Mucosa of rectum (tissue), 2 donors: ENCODE measurements around the gene ATXN10.

ENCODE experiments used
- H3K27ac ChIP-seq, 2 donors: one replicate each; pipeline ENCODE4 v1.7.0; 2013; ENCODE audit warnings: inconsistent platforms in 2 of 2, low read depth in 2 of 2, low read length in 2 of 2
- H3K27me3 ChIP-seq, 2 donors: one replicate each; pipeline ENCODE4 v1.7.0; 2013; ENCODE audit warnings: low read length in 2 of 2; ENCODE audit not compliant: control insufficient read depth in 2 of 2, insufficient read depth in 2 of 2
- H3K36me3 ChIP-seq, 2 donors: one replicate each; pipeline ENCODE4 v1.7.0; 2013; ENCODE audit warnings: low read length in 2 of 2; ENCODE audit not compliant: control insufficient read depth in 2 of 2, insufficient read depth in 2 of 2
- H3K4me1 ChIP-seq, 2 donors: one replicate each; pipeline ENCODE4 v1.7.0; 2013; ENCODE audit warnings: low read length in 2 of 2, mild to moderate bottlenecking in 1 of 2; ENCODE audit not compliant: control insufficient read depth in 2 of 2, insufficient read depth in 2 of 2
- H3K4me3 ChIP-seq, 2 donors: one replicate each; pipeline ENCODE4 v1.7.0; 2013; ENCODE audit warnings: low read length in 2 of 2
- H3K9ac ChIP-seq, 2 donors: one replicate each; pipeline ENCODE4 v1.7.0; 2013; ENCODE audit warnings: low read length in 2 of 2, low read depth in 1 of 2, mild to moderate bottlenecking in 1 of 2
- H3K9me3 ChIP-seq, 2 donors: one replicate each; pipeline ENCODE4 v1.7.0; 2013; ENCODE audit warnings: low read length in 2 of 2; ENCODE audit not compliant: control insufficient read depth in 2 of 2
- donor health status: healthy.
- donor health status: Normal muscosa, but diverticular disease.

Gene ATXN10

GRCh38 chr22:45644714-45645113, 26.9 kb upstream of the ATXN10 start:
- Histone ChIP-seq H3K36me3 (no peaks in the 10 kb centered on the region), H3K4me1 (peaks cover 0 to 2% of the 10 kb centered on the region in 2 donors), H3K4me3 (no peak overlapping the region), H3K27me3 (peaks cover 7 to 9% of the 10 kb centered on the region in 2 donors), H3K9me3 (no peaks in the 10 kb centered on the region), H3K27ac (no peak overlapping the region), H3K9ac (no peak overlapping the region)

DNA sequence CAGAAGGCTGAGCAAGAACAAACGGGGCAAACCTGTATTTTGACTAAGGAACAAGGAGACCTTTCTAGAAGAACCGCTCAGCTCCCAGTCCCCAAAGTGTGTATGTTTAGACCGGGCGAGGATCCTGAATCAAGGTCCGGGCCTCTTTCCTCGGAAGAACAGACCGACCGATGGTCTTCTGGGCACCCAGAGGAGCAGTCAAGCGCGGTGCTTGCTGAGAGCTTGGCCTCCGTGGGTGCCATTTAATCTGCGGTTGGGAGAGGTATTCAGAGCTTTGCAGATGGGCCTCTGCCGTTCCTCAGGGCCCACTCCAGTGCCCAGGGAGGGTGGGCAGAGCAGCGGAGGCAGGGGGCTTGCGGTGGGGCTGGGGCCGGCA, 26.5 kb upstream of the ATXN10 start:
- Histone ChIP-seq H3K4me1 (peaks cover 0 to 2% of the 10 kb centered on the region in 2 donors), H3K9ac (no peak overlapping the region), H3K4me3 (no peak overlapping the region), H3K9me3 (no peaks in the 10 kb centered on the region), H3K27me3 (peaks cover 7 to 9% of the 10 kb centered on the region in 2 donors), H3K27ac (no peak overlapping the region), H3K36me3 (no peaks in the 10 kb centered on the region)

GRCh38 chr22:45645526-45646414, 25.9 kb upstream of the ATXN10 start:
- no peak overlapping the region for H3K9ac ChIP-seq

DNA sequence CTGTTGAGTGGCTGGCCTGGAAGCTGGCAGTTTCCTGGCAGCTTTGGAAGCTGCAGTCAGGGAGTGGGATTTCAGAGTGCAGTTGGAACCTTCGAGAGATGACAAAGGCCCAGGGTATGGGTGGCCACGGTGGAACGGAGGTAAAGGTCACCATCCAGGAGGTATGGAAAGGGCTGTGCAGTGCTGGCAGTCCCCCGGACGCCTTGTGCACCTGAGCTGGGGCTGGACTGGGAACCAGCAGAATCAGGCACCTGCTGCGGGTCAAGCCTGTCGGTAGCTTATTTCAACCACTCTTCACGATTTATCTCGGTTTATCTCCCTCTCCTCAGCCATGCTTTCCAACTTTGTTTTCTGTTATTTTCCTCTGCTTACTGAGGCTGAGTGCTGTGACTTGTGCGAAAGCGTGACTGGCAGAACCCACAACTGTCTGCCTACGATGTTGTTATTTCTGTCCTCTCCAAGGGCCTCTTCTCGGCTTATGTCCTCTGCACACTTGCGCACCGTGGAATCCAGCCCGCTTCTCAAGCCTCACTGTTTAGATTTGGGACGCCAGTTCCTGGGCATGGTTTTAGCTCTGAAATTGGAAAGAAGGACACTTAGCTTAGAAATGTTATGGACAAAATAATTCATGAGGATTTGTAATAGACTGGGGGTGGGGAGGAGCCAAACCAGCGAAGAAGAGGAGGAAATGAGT, 24.0 kb upstream of the ATXN10 start:
- no peaks in the 10 kb centered on the region for H3K36me3 ChIP-seq
- H3K27ac ChIP-seq, result no peak overlapping the region
- H3K4me3 ChIP-seq, result no peak overlapping the region
- H3K4me1 ChIP-seq, result peaks cover 0 to 2% of the 10 kb centered on the region in 2 donors
- H3K9me3 ChIP-seq, result no peaks in the 10 kb centered on the region
- H3K9ac ChIP-seq, result no peak overlapping the region
- peaks cover 6 to 7% of the 10 kb centered on the region in 2 donors for H3K27me3 ChIP-seq

More at GRCh38 chr22:45645526-45646414, 25.9 kb upstream of the ATXN10 start:
- Histone ChIP-seq H3K27ac (no peak overlapping the region), H3K4me3 (no peak overlapping the region), H3K9me3 (no peaks in the 10 kb centered on the region), H3K4me1 (peaks cover 0 to 2% of the 10 kb centered on the region in 2 donors), H3K27me3 (peaks cover 7 to 9% of the 10 kb centered on the region in 2 donors), H3K36me3 (no peaks in the 10 kb centered on the region)

DNA sequence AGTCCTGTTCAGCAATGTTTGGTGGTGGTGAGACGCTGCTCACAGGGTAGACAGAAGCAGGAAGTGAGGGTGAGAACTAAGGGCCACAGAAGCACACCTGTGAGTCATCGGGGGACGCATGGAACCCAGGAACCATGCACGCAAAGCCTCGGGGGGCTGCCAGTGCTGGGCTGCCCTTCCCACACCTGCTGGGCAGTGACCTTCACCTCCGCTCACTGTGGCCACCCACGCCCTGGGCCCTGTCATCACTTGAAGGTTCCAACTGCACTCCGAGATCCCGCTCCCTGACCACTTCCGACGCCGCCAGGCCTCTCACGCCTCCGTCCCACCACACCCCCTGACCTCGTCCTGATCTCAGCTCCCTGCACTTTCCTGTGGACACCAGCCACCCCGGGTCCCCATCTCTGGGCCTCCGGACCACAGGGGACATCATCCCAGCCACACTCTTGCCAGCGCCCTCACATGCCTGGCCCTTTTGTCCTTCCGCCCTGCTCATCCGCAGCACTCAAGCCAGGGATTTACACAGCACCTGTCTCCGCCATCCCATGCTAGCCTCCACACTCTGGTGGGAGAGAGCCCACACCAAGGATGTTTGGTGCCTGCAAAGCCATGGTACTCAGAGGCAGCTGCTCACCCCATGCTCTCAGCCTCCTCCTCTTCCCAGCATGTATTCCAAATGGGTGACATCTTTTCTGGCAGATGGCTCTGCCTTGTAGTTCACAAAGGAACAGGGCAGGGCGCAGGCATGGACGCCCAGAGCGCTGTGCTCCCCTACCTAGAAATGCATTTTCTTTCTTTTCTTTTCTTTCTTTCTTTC, 23.1 kb upstream of the ATXN10 start:
- Histone ChIP-seq H3K36me3 (no peaks in the 10 kb centered on the region), H3K9ac (no peak overlapping the region), H3K4me3 (no peak overlapping the region), H3K27ac (no peak overlapping the region), H3K4me1 (peaks cover 0 to 2% of the 10 kb centered on the region in 2 donors), H3K9me3 (no peaks in the 10 kb centered on the region), H3K27me3 (peaks cover 6 to 7% of the 10 kb centered on the region in 2 donors)

DNA sequence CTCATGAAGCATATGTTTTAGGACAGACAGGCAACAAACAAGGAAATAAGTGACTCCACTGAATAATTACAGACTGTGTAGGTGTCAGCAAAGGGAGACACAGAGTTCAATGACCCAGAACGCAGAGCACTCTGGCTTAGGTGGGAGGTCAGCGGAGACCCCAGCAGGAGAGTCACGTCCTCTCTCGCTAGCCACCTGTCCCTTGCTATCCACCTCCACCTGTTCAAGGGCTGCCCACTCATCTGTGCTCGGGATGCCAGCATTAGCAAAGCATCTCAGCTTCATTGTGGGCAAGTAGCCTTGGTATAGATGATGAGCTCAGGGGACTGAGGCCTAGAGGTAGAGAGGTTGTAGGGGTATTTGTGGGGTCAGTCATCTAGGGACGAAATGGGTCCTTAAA, 21.8 kb upstream of the ATXN10 start:
- peaks cover 0 to 2% of the 10 kb centered on the region in 2 donors for H3K4me1 ChIP-seq
- no peak overlapping the region for H3K4me3 ChIP-seq
- no peaks in the 10 kb centered on the region for H3K9me3 ChIP-seq
- H3K27me3 ChIP-seq, result peaks cover 6 to 7% of the 10 kb centered on the region in 2 donors
- H3K27ac ChIP-seq, result no peak overlapping the region
- no peaks in the 10 kb centered on the region for H3K36me3 ChIP-seq
- no peak overlapping the region for H3K9ac ChIP-seq

- no peak overlapping the region for H3K27ac ChIP-seq
- H3K9me3 ChIP-seq, result no peaks in the 10 kb centered on the region
- no peaks in the 10 kb centered on the region for H3K36me3 ChIP-seq
- H3K4me3 ChIP-seq, result no peak overlapping the region
- H3K9ac ChIP-seq, result no peak overlapping the region
- peaks cover 0 to 2% of the 10 kb centered on the region in 2 donors for H3K4me1 ChIP-seq
- H3K27me3 ChIP-seq, result peaks cover 0 to 4% of the 10 kb centered on the region in 2 donors
Observed at GRCh38 chr22:45650721-45651120, 20.9 kb upstream of the ATXN10 start.

DNA sequence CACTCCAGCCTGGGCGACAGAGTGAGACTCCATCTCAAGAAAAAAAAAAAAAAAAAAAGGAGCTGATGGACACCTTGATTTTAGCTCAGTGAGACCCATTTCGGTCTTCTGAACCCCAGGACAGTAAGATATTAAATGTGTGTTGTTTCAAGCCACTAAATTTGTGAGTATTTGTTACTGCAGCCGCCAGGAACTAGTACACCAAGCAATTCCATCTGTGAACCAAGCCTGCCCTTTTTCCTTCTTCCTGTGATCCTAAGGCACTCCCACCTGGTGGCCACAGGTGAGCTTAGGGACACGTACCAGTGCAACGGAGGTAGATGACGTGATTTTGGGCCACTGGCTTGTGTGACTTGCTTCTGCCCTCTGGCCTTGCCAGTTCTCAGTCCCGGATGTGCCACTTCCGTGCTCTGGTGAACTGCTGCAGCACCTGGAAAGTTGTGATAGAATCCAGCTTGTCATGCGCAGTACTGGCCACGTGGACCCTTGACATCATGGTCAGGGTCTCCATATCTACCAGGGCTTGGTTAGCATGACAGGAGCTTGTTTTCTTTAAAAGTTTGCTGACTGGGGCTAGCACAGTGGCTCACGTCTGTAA, 19.6 kb upstream of the ATXN10 start:
- Histone ChIP-seq H3K9ac (no peak overlapping the region), H3K4me1 (no peaks in the 10 kb centered on the region), H3K4me3 (no peak overlapping the region), H3K36me3 (no peaks in the 10 kb centered on the region), H3K27me3 (no peaks in the 10 kb centered on the region), H3K9me3 (no peaks in the 10 kb centered on the region), H3K27ac (no peak overlapping the region)

GRCh38 chr22:45656577-45656976, 15.1 kb upstream of the ATXN10 start:
- H3K36me3 ChIP-seq, result no peaks in the 10 kb centered on the region
- no peaks in the 10 kb centered on the region for H3K27me3 ChIP-seq

More at GRCh38 chr22:45656577-45656976, 15.1 kb upstream of the ATXN10 start:
- H3K9ac ChIP-seq, result no peak overlapping the region
- no peaks in the 10 kb centered on the region for H3K4me1 ChIP-seq
- no peak overlapping the region for H3K27ac ChIP-seq
- no peaks in the 10 kb centered on the region for H3K9me3 ChIP-seq
- H3K4me3 ChIP-seq, result no peak overlapping the region
